Stimulated activated CD8-positive, alpha-beta memory T cell treated with anti-CD3 and anti-CD28 coated beads, Interleukin-15, amount 100 ng/mL, for 4 hours (primary cell): ENCODE data around the gene GPC1.

ENCODE experiments used
- DNase-seq, 2 donors: peaks; one replicate each; pipeline ENCODE4 v3.0.0-alpha.2; 2020; ENCODE audit warnings: low read depth in 2 of 2

The GPC1 gene

DNA sequence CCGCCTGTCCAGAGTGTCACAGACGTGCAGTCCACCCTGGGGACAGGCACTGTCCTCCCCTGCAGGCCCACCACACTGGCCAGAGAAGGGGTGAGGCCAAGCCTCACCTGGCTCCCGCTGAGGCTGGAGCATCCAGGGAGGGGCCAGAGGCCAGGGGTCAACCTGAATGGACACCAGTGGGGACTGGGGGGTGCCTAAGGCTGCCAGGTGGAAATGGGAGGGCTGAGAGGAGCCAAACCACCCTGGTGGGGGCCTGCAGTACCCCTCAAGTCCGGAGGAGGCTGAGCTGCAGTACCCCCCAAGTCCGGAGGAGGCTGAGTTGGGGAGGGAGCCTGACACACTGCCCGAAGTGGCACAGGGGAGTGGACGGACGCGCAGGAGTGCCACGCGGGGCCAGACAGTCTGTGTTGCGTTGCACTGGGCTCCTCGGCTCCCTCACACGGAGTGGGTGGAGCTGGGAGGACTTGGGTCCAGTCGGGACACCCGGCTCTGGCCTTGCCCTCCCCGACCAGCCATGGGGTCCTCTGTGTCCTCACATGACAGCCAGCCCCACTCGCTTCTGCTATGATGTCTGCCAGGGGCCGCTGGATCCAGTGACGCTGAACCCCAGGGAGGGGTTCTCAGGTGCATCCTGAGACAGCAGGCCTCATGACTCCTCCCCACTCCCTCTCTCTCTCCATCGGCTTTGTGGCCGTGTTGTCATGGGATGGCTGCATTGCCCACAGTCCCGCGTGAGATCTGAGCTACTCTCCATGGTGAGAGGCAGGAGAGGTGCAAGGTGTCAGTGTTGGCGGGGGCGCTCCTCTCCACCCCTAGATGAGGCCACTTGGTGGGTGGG lies 22.3 kb upstream of the GPC1 start:
- DNase-seq: no peak

DNA sequence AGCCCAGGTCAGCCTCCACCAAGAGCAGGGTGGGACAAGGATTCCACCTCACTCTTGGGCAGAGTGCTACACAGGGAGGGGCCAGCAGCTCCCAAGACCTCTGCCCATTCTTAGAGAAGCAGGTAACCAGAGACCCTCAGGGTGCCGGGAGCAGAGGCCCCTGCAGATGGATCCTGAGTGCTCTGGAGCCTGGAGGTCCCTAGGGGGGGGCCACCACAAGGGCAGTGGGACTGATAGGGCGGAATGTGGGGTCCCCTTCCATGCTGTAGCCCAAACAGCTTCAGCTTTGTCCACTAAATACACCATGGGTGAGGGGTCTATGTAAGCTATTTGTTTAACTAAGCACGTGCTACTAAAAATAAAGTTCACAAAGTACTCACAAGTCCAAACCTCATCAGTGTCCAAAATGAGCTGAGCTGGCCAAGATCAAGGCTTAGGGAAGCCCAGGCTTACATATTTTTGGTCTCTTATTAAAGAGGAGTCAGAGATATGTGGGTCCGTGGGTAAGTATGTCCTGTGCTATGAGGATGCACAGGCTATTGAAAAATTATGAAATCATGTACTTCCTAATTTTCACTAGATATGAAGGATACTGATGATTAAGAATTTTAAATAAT lies 21.5 kb upstream of the GPC1 start:
- no peak for DNase-seq

DNA sequence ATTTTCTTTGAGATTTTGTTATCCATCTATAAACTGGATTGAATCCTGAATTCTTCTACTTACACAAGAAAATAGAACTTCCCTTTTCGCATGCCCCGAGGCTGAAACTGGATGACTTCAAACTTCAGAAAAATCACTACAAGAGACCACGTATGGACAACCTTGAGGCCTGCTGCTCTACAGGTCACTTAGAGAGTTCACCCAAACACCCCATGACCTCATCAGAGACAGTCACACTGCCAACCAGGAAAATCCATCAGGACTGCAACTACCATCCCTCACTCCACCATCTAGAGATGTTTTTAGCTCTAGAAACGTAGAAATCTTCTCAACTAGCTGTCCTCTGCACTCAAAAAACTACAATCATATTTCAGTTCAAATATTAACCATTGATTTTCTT lies 18.6 kb upstream of the GPC1 start:
- no peak for DNase-seq

DNA sequence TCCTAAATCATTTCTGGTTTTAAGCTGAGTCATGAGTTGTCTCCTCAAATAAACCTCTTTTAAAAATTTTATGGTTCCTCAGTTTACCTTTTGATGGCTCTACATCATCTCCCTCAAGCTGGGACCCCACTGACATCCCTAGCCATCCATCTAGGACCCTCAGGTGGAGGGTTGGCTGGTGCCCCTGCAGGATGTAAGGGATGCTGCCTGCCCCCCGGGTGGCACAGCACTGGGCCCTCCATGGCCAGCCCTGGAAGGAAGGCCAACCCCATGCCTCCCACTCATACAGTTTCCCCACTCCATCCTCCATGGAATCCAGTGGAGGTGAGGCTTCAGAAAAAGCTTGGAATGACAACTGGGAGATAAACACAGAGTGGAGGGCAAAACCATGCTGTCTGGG lies 17.2 kb upstream of the GPC1 start:
- no peak for DNase-seq

DNA sequence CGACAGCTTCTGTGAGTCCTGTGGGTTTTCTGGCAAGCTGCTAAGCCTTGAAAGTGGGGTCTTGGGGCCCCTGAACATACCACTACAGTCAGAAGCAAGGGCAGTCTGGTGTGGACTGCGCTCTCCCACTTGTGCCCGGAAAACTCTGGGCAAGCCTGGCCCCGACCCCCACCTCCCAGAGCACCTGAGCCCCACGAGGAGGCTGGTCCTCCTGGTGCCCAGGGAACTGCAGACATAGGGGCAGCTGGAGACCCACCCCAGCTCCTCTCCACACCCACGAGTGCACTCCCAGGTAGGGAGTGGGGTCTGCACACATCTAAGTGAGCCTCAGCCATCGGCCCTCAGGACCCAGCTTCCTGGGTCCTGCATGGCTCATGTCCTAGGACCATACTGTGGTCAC lies 16.2 kb upstream of the GPC1 start:
- no peak for DNase-seq

DNA sequence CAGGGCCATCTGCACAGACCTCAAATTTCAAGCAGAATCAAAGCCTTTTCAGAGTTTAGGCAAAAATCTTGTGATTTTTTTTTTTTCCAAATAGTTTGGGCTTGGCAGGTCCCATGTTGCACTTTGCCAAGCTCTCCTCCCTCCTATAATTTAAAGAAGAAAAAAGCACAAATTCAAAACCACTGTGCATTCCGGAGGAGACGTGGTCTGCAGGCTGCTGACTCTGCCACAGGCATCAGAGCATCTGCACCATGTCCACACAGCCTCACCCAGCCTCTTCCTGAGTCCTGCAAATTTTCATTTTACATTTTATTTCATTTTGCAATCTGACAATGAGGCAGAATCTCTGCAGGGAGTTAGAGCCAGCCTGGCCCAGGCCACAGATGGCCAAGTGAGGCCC lies 15.7 kb upstream of the GPC1 start:
- DNase-seq: no peak

DNA sequence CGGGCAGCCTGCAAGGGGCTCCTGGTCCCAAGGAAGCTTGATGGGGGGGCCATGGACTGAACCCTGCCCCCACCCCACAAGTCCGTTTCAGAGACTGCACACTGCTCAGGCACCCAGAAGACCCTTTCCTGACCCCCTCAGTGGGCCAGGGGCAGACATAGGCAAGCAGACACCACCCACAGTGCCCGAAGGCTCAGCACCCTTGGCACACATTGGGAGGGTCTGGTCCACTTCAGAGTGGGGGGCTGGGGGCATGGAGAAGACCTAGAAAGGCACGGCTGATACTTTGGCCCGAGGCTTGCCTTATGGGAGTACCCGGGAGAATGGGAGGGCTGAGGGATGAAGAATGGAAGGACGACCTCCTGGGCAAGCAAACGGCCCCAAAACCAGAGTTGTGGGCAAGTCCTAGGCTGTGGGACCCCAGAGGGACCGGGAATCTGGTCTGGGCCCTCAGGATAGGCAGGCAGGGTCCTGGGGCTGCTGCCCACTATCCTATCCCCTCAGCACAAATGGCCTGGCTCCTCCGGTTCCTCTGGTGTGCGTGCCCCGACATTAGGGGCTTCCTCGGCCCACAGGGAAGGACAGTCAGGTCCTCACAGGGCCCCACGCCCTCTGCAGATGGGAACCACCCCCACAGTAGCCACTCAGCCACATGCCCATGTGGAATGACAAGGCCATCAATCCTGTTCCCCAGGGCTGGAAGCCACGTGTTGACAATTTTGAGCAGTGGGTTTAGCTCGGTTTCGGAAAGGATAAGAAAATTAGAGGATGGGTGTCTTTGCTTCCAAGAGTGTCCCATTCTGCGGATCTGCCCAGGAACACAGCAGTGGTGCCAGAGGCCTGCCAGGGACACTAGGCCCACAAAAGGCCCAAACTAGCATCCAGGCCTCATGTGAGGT lies 15.0 kb upstream of the GPC1 start:
- no peak for DNase-seq

DNA sequence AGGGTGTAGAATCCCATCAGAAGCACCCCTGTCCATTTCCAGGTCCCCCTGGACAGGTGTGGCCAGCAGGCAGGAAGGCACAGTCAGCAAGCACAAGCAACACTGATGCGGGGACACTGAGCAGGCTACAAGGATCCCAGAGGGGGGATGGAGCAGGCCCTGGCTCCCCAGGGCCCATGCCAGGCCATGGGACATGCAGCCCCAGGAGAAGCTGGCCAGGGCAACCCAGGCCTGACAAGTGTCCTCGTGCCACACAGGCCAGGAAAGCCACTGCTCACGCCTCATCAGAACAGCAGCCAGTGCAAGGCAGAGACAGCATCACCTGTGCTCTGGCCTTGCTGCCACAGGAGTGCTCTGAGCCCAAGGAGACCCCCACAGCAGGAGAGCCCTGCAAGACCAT lies 14.1 kb upstream of the GPC1 start:
- no peak for DNase-seq

DNA sequence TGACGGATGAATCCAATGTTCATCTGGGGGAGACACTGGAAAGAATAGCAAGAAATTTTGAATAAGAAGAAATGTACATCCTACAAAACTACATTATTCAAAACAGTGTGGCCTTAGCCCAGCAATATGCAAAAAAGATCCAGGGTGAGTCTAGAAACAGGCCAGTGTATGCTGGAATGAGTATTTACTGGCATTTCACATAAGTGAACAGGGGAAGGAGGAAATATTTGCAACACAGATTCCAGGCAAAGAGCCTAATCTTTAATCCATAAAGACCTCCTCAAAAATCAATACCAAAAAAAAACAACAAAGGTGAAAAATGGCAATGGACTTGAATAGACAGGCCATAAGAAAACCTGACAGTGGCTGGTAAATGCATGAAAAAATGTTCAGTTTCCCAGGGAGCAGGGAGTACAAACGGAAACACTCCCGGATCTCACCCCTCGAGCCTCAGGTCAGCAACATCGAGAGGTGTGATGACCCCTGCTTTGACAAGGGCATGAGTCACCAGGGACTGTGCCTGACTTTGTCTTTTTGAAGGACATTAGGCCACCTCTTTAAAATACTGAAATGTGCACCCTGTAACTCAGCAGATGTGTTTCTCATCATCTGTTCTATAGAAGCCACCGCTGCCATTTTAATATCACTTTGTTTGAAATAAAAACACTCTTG lies 12.7 kb upstream of the GPC1 start:
- DNase-seq: no peak

DNA sequence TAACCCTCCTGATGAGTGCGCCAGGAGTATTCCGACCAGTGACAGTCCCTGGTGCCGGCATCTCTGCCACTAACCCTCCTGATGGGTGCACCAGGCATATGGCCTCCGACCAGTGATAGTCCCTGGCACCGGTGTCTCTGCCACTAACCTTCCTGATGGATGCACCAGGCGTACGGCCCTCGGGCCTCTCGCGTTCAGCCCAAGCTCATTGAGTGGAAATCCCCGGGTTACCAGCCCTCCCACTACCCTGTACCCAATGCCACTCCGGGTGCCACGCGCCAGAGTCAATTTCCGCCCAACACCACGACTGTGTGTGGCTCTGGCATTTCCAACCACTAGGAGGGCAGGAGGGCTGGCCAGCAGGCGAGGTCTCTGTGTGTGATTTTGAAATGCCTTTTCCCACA lies 11.7 kb upstream of the GPC1 start:
- no peak for DNase-seq

DNA sequence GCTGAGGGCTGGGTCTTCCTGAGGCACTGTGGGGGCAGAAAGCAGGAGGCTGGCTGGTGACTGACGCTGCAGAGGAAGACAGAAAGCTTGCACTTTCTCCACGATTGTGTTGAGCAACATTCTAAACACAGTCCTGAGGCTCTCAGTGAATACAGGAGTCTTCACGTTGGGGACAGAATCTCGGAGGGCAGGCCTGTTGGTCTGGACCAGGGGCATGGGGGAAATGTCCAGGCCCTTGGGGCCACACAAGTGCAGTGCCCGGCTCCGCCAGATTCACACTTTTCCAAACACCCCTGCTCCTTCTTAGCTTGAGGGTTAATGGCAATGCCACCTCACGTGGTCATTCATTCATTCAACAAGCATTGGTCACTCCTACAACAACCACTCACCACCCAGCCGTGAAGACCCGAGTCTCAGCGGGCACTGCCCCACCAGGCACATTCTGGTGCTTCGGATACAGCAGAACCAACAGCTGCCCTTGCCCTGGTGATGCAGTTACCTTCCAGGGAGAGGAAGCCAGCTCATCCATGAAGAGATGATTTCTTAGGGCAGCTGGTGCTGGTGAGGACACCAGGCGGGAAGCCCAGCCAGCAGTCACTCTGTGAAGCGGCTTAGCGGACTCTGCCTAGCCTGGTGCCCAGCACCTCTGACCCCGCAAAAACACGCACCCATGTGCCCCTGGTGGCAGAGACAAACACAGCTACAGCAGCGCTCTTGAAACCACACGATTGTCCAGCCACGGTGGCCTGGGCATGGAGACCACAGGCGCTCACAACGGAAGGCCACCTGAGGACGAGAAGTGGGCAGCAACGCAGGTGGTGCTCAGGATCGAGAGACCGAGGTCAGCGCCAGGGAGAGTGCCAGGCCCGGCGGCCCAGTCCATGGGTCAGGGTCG lies 10.9 kb upstream of the GPC1 start:
- no peak for DNase-seq

DNA sequence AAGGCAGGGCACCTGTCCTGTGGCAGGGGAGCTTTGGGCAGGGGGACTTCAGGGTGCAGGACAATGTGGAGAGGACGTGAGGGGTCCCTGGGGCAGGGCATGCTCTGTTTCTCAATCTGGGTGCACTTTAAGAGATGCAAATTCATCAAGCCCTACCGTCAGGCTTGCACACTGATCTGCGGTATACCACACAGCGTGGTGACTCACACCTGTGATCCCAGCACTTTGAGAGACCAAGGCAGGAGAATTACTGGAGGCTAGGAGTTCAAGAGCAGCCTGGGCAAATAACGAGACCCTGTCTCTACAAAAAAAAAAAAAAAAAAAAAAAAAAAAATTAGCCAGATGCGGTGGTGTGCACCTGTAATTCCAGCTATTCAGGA lies 10.2 kb upstream of the GPC1 start:
- no peak for DNase-seq

DNA sequence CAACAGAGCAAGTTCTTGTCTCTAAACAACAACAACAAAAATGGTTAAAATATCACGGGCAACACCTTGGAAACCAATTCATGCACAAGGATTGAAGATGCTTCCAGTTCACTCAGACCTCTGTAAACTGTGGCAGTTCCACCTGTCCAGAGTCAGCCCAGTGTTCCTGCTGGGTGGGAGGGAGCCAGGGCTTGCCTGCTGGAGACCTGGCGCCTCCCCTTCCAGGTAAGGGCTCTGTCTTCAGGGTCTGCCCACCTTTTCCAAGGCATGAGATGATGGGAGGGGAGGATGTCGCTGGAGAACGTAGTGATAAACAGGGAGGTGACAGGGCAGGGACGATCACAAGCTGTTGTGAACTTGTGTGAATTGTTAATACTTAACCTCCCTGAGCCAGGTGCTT lies 9.8 kb upstream of the GPC1 start:
- DNase-seq: no peak

DNA sequence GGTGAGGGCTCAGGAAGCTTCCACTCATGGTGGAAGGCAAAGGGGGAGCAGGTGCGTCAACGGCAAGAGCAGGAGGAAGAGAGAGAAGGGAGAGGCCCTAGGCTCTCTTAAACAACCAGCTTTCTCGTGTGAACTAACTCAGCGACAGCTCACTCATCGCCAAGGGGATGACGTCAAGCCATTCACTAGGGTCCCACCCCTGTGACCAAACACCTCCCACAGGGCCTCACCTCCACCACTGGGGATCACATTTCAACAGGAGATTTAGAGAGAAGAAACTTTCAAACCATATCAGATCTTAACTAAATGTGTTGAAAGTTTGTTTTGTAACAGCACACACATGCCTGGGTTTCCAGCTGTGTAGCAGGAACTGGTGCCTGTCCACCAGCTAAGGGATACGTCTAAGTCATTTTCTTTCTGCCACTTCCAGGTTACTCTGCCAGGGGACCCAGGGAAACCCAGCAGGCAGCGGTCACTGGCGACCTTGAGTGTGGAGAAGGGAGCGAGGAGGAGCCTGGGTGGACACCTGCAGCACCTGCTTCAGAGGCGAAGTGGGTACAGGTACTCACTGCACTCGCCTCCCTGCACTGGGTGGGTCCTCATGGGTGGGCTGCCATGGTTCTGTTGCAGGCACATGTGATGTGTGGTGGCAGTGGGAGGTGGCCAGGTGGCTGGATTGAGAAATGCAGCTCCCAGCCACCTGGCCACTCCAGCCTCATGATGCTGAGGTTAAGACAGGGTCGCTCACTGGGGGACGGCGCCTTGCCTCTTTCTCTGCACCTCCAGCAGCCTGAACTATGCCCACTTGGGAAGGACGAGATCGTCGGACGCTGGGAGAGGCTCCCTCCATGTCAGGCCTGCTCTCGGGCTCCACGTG lies 8.4 kb upstream of the GPC1 start:
- DNase-seq: no peak

DNA sequence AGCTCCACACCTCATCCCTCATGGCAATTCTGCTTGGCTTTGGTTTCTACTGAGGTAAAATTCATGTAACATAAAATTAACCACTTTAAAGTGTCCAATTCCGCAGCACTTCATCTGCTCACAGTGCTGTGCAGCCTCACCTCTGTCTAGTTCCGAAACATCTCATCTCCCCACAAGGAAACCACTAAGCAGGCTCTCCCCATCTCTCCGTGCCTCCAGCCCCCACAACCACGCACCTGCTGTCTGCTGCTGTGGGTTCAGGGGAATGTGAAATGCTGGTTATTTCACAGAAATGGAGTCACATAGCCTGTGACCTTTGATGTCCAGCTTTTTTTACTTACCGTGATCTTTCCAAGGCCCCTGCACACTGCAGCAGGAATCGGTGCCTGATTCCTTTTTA lies 7.7 kb upstream of the GPC1 start:
- DNase-seq: no peak

DNA sequence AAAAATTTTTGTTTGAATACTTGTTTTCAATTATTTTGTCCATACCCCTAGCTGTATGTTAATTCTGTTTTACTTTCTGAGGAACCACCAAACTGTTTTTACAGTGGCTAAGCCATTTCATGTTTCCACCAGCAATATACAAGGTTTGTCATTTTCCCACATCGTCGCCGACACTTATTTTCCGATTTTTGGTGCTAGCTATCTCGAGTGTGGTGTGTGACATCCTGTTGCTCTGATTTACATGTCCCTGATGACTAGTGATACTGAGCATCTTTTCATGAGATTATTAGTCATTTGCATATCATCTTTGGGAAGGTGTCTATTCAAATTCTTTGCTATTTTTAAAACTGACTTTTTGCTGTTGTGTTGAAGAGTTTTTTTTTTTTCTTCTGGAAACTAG lies 7.2 kb upstream of the GPC1 start:
- no peak for DNase-seq

DNA sequence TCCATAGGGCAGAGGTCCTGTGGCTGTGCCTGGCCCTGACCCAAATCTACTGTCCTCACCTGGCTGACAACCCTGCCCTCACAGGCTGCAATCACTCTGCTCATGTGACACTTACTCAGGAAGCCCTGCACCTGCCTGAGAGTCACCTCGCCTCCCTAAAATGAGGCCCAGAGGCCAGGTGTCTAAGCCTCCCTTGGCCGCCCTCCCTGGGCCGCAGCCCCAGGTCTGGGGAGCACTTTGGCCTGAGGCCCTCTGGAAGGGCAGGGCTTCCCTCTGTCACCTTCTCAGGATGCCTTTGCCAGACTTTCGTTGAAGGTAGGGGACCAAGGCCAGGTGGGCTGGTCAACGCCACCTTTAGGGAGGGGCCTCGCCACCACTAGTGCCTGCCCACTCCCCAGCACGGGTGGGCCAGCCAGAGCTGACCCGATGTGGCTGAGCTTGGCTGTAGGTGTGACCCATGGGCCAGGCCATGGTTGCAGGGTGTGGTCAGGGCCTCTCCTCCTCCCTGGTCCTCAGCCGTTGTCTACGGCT lies 6.1 kb upstream of the GPC1 start:
- no peak for DNase-seq

DNA sequence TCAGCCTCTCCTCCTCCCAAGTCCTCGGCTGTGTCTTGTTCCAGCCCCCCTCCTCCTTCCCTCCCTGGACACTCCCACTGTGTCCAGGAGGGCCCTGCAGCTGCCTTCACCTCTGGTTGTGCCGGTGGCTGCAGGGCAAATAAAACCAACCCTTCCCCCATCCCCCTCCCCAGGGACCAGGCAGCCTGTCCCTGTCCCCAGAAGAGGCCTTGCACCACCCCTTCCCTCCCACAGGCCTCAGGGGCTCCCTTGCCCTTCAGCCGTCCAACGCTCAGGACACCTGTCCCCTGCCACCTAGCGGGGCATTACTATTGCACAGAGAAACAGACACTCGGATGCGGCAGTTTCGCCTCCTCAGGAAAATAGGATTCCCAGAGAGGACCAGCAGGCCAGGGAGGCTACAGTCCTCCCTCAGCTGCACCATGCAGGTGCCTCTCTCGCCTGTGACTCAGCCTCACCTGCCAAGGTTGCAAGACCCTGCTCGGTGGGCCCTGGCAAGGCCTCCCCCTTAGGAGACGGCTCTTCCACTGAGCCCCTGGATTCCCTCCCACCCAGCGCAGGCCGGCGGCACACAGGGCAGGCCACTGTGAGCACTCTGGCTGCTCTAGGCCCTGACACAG lies 5.5 kb upstream of the GPC1 start:
- DNase-seq: no peak

DNA sequence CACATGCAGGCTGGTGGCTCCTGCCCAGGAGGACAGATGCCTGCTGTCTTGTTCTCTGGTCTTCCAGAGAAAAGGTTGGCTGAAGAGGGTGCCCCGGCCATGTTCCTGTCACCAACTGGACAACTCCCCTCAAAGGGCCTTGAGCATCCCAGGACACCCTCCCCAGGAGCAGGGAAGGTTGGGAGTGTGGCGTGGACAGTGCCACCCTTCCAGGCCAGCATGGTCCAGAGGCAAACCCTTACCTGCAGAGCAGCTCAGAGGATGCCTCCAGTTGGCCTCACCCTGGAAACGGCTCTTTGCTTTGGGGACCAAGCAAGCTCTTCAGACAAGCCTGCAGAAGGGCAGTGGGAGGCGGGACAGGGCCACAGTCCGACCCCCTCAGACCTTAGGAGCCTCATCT lies 4.9 kb upstream of the GPC1 start:
- no peak for DNase-seq
